Bronchial epithelial cell (primary cell): ENCODE data around the gene FXYD6. TPM values are rescaled to one million over a fixed set of nuclear protein-coding genes. Genes with fewer than 3 reads are reported as not detected.

Experiments used
- DNase-seq: peaks from one replicate; pipeline ENCODE4 v3.0.0-alpha.2; 2010; ENCODE audit warnings: low read depth
- FAIRE-seq: peaks from 2 replicates; lab custom pipeline; 2011; peaks lifted over from hg19 to GRCh38; lab: Jason Lieb, UNC
- H3K27me3 ChIP-seq: 2 replicates; pipeline ENCODE4 v1.5.1; 2011; ENCODE audit warnings: low read length; ENCODE audit not compliant: control insufficient read depth, insufficient read depth
- H3K36me3 ChIP-seq: 2 replicates; pipeline ENCODE4 v1.5.1; 2011; ENCODE audit warnings: low read length; ENCODE audit not compliant: control insufficient read depth, insufficient read depth
- H3K4me3 ChIP-seq: 2 replicates; pipeline ENCODE4 v1.5.1; 2011; ENCODE audit warnings: mild to moderate bottlenecking, low read depth, low read length, control low read depth
- CTCF ChIP-seq: IDR thresholded peaks from 2 replicates; pipeline ENCODE4 v1.5.1; 2011; ENCODE audit warnings: mild to moderate bottlenecking, moderate library complexity, low read length, control low read depth, inconsistent platforms; ENCODE audit not compliant: insufficient read depth, severe bottlenecking
- total RNA-seq: library from RNA; depleted of rRNA; stranded (reverse); fragments of >200 nt; gene quantifications from 2 replicates; pipeline ENCODE4 v1.2.1, GENCODE V29; 2014

The FXYD6 gene
- total RNA-seq, 1 donor from 2014 or later, result not detected

DNA sequence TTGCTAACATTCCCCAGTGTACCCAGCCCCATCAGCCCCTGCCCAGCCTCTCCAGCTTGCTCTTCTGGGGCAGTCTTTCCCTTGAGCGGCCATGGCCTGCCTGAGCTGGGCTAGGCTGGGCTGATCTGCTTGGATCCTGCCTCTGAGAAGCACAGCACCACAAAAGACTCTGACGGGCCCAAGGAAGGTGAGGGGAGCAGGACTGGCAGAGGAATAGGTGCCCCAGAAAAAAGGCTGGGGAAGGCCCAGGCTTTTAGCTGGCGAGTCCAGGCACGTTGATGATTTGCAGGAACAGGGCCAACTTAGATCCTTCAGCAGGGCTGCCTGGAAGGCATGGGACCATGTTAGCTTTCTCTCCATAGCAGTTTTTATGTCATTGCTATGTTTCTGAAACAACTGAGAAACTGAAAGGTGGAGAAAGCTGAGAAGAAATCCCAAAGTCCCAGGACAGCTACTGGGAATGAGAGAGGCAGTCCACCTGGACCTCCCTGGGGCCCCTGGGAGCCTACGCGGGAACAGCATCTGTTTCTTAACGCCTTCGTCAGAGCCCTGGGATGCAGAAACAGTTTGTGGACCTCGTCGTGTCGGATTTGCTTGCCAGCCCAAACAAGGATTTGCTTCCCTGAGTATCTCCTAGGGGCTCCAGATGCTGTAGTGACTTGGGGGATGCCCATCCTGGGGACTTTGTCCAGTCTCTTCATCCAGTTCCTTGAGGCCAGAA is 24.4 kb upstream of the FXYD6 start:
- FAIRE-seq, result no peak
- H3K4me3 ChIP-seq, result no peak overlapping the region
- peak; percentile 76 for DNase-seq
- no peaks in the 10 kb centered on the region for H3K27me3 ChIP-seq
- H3K36me3 ChIP-seq, result no peaks in the 10 kb centered on the region
- no peak for TF ChIP-seq CTCF

GRCh38 chr11:117900121-117900648 is 23.7 kb upstream of the FXYD6 start:
- no peak for TF ChIP-seq CTCF
- Histone ChIP-seq H3K36me3 (no peaks in the 10 kb centered on the region), H3K27me3 (no peaks in the 10 kb centered on the region), H3K4me3 (no peak overlapping the region)
- no peak for DNase-seq
- peak; percentile 84 for FAIRE-seq

GRCh38 chr11:117898059-117898458 is 21.6 kb upstream of the FXYD6 start:
- DNase-seq, result no peak
- TF ChIP-seq CTCF, result no peak
- no peak for FAIRE-seq
- H3K4me3 ChIP-seq, result no peak overlapping the region
- no peaks in the 10 kb centered on the region for H3K27me3 ChIP-seq
- H3K36me3 ChIP-seq, result no peaks in the 10 kb centered on the region

- TF ChIP-seq CTCF, result no peak
- FAIRE-seq (no peak), DNase-seq (no peak)
Measured at GRCh38 chr11:117892651-117893050, 16.2 kb upstream of the FXYD6 start.

DNA sequence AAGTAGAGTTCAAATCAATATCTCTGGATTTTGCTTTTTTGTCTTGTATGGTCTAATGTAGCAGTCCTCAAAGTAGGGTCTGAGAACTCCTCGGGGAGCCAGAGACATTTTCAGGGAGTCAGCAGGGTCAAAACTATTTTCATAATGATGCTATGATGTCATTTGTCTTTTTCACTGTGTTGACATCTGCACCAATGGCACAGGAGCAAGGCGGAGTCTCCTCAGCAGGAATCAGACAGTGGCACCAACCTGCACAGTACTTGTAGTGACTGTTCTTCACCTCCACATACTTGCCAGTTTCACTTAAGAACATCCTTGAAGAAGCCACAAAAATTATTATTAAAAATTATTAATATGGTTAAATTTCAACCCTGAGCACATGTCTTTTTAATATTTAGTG is 14.9 kb upstream of the FXYD6 start:
- FAIRE-seq, result no peak
- peaks cover 7% of the 10 kb centered on the region for H3K27me3 ChIP-seq

More at GRCh38 chr11:117892651-117893050, 16.2 kb upstream of the FXYD6 start:
- H3K27me3 ChIP-seq, result peaks cover 2% of the 10 kb centered on the region
- H3K4me3 ChIP-seq, result no peak overlapping the region
- H3K36me3 ChIP-seq, result no peaks in the 10 kb centered on the region

More for the DNA sequence above, 14.9 kb upstream of the FXYD6 start:
- TF ChIP-seq CTCF, result no peak
- Histone ChIP-seq H3K4me3 (no peak overlapping the region), H3K36me3 (no peaks in the 10 kb centered on the region)
- no peak for DNase-seq
